NT2/D1 (cell line): ENCODE measurements around the gene LDLR.
"Not testable (repeated sequence)": the region's sequence is repeated elsewhere in the genome, so short reads cannot be mapped to it uniquely, and the experiment has no call there.

Source experiments
- DNase-seq: peaks from one replicate; pipeline ENCODE4 v3.0.0-alpha.2; 2011; ENCODE audit warnings: low read depth, low spot score
- H3K27me3 ChIP-seq: 2 replicates; pipeline ENCODE4 v1.6.0; 2011; ENCODE audit warnings: mild to moderate bottlenecking; ENCODE audit not compliant: insufficient read length, insufficient read depth
- H3K36me3 ChIP-seq: 2 replicates; pipeline ENCODE4 v1.6.1; 2011; ENCODE audit warnings: mild to moderate bottlenecking, low read length, mixed read lengths; ENCODE audit not compliant: insufficient read depth, insufficient read length
- H3K4me1 ChIP-seq: 2 replicates; pipeline ENCODE4 v1.5.1; 2011; ENCODE audit not compliant: insufficient read depth, insufficient read length
- H3K4me3 ChIP-seq: 2 replicates; pipeline ENCODE4 v1.5.1; 2011; ENCODE audit warnings: low read depth; ENCODE audit not compliant: insufficient read length
- H3K9ac ChIP-seq: 2 replicates; pipeline ENCODE4 v1.6.0; 2011; ENCODE audit warnings: low read depth; ENCODE audit not compliant: insufficient read length
- H3K9me3 ChIP-seq: 2 replicates; pipeline ENCODE4 v1.5.1; 2011; ENCODE audit warnings: mild to moderate bottlenecking, low read length; ENCODE audit not compliant: insufficient read depth
- SUZ12 ChIP-seq: IDR thresholded peaks from 2 replicates; pipeline ENCODE4 v1.6.1; 2011; ENCODE audit not compliant: insufficient read length, insufficient read depth; ENCODE audit errors: extremely low read depth
- YY1 ChIP-seq: IDR thresholded peaks from 2 replicates; pipeline ENCODE4 v1.6.1; 2011; ENCODE audit not compliant: insufficient read length, insufficient read depth
- ZNF274 ChIP-seq: IDR thresholded peaks from 2 replicates; pipeline ENCODE4 v1.6.1; 2011; ENCODE audit warnings: mild to moderate bottlenecking, low read depth, low read length

The LDLR gene

GRCh38 chr19:11106477-11106876, 17.2 kb downstream of the LDLR start:
- H3K4me3 ChIP-seq, result no peak overlapping the region
- no peaks in the 10 kb centered on the region for H3K27me3 ChIP-seq
- no peak overlapping the region for H3K9ac ChIP-seq
- TF ChIP-seq ZNF274 (no peak), YY1 (no peak), SUZ12 (no peak)
- peaks cover 93% of the 10 kb centered on the region for H3K36me3 ChIP-seq
- no peak for DNase-seq
- no peaks in the 10 kb centered on the region for H3K9me3 ChIP-seq
- H3K4me1 ChIP-seq, result peaks cover 9% of the 10 kb centered on the region

- peaks cover 92% of the 10 kb centered on the region for H3K36me3 ChIP-seq
These were observed 19.5 kb downstream of the LDLR start for GRCh38 chr19:11108746-11109145.

GRCh38 chr19:11111117-11111770, 22.0 kb downstream of the LDLR start:
- no peaks in the 10 kb centered on the region for H3K27me3 ChIP-seq
- no peaks in the 10 kb centered on the region for H3K9me3 ChIP-seq
- DNase-seq, result no peak
- no peak overlapping the region for H3K4me3 ChIP-seq
- H3K4me1 ChIP-seq, result peaks cover 11% of the 10 kb centered on the region
- H3K36me3 ChIP-seq, result peaks cover 93% of the 10 kb centered on the region
- no peak for TF ChIP-seq SUZ12
- TF ChIP-seq ZNF274, result no peak
- no peak for TF ChIP-seq YY1
- no peak overlapping the region for H3K9ac ChIP-seq

More at GRCh38 chr19:11108746-11109145, 19.5 kb downstream of the LDLR start:
- no peak overlapping the region for H3K9ac ChIP-seq
- no peaks in the 10 kb centered on the region for H3K27me3 ChIP-seq
- H3K4me1 ChIP-seq, result peaks cover 18% of the 10 kb centered on the region
- TF ChIP-seq YY1 (no peak), ZNF274 (no peak), SUZ12 (no peak)
- H3K4me3 ChIP-seq, result no peak overlapping the region
- no peaks in the 10 kb centered on the region for H3K9me3 ChIP-seq
- DNase-seq, result no peak

DNA sequence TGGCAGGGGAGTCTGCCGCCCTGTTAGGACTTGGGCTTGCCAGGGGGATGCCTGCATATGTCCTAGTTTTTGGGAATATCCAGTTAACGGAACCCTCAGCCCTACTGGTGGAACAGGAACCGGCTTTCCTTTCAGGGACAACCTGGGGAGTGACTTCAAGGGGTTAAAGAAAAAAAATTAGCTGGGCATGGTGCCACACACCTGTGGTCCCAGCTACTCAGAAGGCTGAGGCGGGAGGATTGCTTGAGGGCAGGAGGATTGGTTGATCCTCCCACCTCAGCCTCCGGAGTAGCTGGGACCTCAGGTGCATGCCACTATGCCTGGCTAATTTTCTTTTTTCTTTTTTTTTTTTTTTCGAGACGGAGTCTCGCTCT, 22.5 kb downstream of the LDLR start:
- peaks cover 93% of the 10 kb centered on the region for H3K36me3 ChIP-seq
- TF ChIP-seq YY1 (no peak), SUZ12 (no peak), ZNF274 (no peak)
- no peaks in the 10 kb centered on the region for H3K27me3 ChIP-seq

DNA sequence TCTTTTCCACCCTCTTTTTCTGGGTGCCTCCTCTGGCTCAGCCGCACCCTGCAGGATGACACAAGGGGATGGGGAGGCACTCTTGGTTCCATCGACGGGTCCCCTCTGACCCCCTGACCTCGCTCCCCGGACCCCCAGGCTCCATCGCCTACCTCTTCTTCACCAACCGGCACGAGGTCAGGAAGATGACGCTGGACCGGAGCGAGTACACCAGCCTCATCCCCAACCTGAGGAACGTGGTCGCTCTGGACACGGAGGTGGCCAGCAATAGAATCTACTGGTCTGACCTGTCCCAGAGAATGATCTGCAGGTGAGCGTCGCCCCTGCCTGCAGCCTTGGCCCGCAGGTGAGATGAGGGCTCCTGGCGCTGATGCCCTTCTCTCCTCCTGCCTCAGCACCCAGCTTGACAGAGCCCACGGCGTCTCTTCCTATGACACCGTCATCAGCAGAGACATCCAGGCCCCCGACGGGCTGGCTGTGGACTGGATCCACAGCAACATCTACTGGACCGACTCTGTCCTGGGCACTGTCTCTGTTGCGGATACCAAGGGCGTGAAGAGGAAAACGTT, 24.0 kb downstream of the LDLR start:
- Histone ChIP-seq H3K27me3 (no peaks in the 10 kb centered on the region), H3K4me3 (no peak overlapping the region), H3K9ac (peak overlapping the region; percentile 38), H3K4me1 (peaks cover 13% of the 10 kb centered on the region), H3K9me3 (no peaks in the 10 kb centered on the region), H3K36me3 (peaks cover 96% of the 10 kb centered on the region)
- no peak for TF ChIP-seq ZNF274
- no peak for TF ChIP-seq YY1
- TF ChIP-seq SUZ12, result no peak
- DNase-seq, result no peak

More for the DNA sequence above, 22.5 kb downstream of the LDLR start:
- Histone ChIP-seq H3K4me3 (no peak overlapping the region), H3K4me1 (peaks cover 13% of the 10 kb centered on the region), H3K9me3 (no peaks in the 10 kb centered on the region), H3K9ac (no peak overlapping the region)
- DNase-seq, result no peak

GRCh38 chr19:11115042-11115441, 25.8 kb downstream of the LDLR start:
- DNase-seq, result no peak
- H3K4me3 ChIP-seq, result no peak overlapping the region
- no peaks in the 10 kb centered on the region for H3K9me3 ChIP-seq
- H3K36me3 ChIP-seq, result peaks cover 93% of the 10 kb centered on the region
- H3K4me1 ChIP-seq, result peaks cover 13% of the 10 kb centered on the region
- no peaks in the 10 kb centered on the region for H3K27me3 ChIP-seq
- TF ChIP-seq ZNF274 (no peak), YY1 (no peak), SUZ12 (no peak)
- H3K9ac ChIP-seq, result no peak overlapping the region

GRCh38 chr19:11115895-11116446, 26.7 kb downstream of the LDLR start:
- Histone ChIP-seq H3K36me3 (peaks cover 93% of the 10 kb centered on the region), H3K9me3 (no peaks in the 10 kb centered on the region), H3K4me3 (no peak overlapping the region), H3K27me3 (no peaks in the 10 kb centered on the region), H3K4me1 (peaks cover 16% of the 10 kb centered on the region), H3K9ac (no peak overlapping the region)
- no peak for DNase-seq
- TF ChIP-seq SUZ12 (no peak), YY1 (no peak), ZNF274 (no peak)

- peaks cover 93% of the 10 kb centered on the region for H3K36me3 ChIP-seq
- no peak for TF ChIP-seq SUZ12
- TF ChIP-seq YY1, result no peak
- no peak for TF ChIP-seq ZNF274
- no peak for DNase-seq
- H3K27me3 ChIP-seq, result no peaks in the 10 kb centered on the region
- no peaks in the 10 kb centered on the region for H3K9me3 ChIP-seq
- peaks cover 13% of the 10 kb centered on the region for H3K4me1 ChIP-seq
- H3K4me3 ChIP-seq, result no peak overlapping the region
- H3K9ac ChIP-seq, result no peak overlapping the region
These were observed 27.2 kb downstream of the LDLR start for GRCh38 chr19:11116507-11116906.

DNA sequence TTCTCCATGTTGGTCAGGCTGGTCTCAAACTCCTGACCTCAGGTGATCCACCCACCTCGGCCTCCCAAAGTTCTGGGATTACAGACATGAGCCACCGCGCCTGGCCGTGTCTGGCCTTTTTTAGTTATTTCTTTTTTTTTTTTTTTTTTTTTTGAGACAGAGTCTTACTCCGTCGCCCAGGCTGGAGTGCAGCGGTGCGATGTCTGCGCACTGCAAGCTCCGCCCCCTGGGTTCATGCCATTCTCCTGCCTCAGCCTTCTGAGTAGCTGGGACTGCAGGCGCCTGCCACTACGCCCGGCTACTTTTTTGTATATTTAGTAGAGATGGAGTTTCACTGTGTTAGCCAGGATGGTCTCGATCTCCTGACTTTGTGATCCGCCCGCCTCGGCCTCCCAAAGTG, 32.7 kb downstream of the LDLR start:
- H3K36me3 ChIP-seq, result peaks cover 86% of the 10 kb centered on the region
- H3K4me3 ChIP-seq, H3K9ac ChIP-seq, DNase-seq, H3K9me3 ChIP-seq, H3K4me1 ChIP-seq, H3K27me3 ChIP-seq: not testable (repeated sequence)
